ENCODE results near the gene TBKBP1.

The TBKBP1 gene

DNA sequence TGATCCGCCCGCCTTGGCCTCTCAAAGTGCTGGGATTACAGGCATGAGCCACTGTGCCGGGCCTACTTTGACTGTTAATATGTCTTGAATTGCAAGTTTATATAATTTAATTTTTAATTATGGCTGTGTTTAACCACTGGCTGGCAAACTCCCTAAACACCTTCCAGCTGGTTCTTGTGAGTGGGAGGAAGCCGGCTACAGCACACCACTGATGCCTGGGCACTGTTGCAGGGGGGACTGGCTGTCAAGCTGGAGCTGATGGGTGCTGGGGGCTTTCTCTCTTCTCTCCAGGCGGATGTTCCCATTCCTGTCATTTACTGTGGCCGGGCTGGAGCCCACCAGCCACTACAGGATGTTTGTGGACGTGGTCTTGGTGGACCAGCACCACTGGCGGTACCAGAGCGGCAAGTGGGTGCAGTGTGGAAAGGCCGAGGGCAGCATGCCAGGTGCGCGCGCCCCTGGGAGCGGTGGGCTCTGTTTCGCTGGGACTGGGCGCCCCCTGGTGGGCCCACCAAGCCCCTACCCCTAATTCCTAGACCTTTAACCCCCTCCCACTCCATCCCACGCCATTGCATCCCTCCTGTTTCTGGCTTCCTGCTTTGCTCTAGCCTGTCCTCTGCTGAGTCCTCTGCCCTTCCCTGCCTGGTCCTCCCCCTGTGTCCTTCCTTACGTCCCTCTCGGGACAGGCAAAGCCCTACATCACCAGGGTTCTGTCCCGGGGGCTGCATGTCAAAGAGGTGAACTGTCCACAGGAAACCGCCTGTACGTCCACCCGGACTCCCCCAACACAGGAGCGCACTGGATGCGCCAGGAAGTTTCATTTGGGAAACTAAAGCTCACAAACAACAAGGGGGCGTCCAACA lies 48.6 kb downstream of the TBKBP1 start:
- DNase-seq (ENCODE audit: extremely low spot score), result peak; percentile 57
- TF ChIP-seq, protein P1, sequence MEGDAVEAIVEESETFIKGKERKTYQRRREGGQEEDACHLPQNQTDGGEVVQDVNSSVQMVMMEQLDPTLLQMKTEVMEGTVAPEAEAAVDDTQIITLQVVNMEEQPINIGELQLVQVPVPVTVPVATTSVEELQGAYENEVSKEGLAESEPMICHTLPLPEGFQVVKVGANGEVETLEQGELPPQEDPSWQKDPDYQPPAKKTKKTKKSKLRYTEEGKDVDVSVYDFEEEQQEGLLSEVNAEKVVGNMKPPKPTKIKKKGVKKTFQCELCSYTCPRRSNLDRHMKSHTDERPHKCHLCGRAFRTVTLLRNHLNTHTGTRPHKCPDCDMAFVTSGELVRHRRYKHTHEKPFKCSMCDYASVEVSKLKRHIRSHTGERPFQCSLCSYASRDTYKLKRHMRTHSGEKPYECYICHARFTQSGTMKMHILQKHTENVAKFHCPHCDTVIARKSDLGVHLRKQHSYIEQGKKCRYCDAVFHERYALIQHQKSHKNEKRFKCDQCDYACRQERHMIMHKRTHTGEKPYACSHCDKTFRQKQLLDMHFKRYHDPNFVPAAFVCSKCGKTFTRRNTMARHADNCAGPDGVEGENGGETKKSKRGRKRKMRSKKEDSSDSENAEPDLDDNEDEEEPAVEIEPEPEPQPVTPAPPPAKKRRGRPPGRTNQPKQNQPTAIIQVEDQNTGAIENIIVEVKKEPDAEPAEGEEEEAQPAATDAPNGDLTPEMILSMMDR (IDR thresholded peaks at IDR 0.05; ENCODE audit: control extremely low read depth, extremely low read depth, low read depth, missing control alignments), result peak; percentile 33
- ChIA-PET POLR2A (interaction anchor here (0.7 kb wide), 1 partner anchor 550 kb away, joined by 3 read pairs; no protein-coding TSS in a partner anchor), CTCF (interaction anchor here (0.6 to 1.9 kb wide), 10 partner anchors 10 to 77 kb away, joined by 3 to 15 read pairs (median 4); partner anchors contain the start of gene TBX21)

DNA sequence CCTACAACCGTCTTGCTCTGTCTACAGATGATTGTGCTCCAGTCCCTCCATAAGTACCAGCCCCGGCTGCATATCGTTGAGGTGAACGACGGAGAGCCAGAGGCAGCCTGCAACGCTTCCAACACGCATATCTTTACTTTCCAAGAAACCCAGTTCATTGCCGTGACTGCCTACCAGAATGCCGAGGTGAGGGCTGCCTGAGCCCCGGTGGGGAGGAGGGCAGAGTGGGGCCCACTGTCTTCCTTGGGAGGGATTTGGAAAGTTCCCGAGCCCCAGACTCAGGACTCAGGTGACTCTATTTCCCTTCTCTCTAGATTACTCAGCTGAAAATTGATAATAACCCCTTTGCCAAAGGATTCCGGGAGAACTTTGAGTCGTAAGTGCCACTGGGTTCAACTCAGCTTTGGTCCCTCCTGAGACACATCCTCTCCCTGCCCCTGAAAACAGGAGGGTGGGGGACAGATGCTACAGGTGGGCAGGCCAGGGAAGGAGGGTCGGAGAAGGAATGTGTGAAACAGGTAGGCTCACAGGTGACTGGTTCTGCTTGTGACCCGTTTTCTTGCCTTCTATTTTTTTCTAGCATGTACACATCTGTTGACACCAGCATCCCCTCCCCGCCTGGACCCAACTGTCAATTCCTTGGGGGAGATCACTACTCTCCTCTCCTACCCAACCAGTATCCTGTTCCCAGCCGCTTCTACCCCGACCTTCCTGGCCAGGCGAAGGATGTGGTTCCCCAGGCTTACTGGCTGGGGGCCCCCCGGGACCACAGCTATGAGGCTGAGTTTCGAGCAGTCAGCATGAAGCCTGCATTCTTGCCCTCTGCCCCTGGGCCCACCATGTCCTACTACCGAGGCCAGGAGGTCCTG lies 50.4 kb downstream of the TBKBP1 start:
- TF ChIP-seq, protein P1 (IDR thresholded peaks at IDR 0.05; ENCODE audit: control extremely low read depth, extremely low read depth, low read depth, missing control alignments), result no peak
- POLR2A ChIA-PET, result no interaction called here
- CTCF ChIA-PET, result interaction anchor here (1.3 to 1.5 kb wide), 3 partner anchors 11 to 65 kb away, joined by 3 read pairs; partner anchors contain the start of gene TBX21
- peak; percentile 11 for DNase-seq (ENCODE audit: extremely low spot score)

DNA sequence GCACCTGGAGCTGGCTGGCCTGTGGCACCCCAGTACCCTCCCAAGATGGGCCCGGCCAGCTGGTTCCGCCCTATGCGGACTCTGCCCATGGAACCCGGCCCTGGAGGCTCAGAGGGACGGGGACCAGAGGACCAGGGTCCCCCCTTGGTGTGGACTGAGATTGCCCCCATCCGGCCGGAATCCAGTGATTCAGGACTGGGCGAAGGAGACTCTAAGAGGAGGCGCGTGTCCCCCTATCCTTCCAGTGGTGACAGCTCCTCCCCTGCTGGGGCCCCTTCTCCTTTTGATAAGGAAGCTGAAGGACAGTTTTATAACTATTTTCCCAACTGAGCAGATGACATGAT lies 51.0 kb downstream of the TBKBP1 start:
- ChIA-PET POLR2A (no interaction called here), CTCF (interaction anchor here (1.3 to 1.5 kb wide), 2 partner anchors 12 to 44 kb away, joined by 3 read pairs; partner anchors contain the start of gene TBX21)
- TF ChIP-seq, protein P1 (IDR thresholded peaks at IDR 0.05; ENCODE audit: control extremely low read depth, extremely low read depth, low read depth, missing control alignments), result no peak
- DNase-seq (ENCODE audit: extremely low spot score), result no peak

DNA sequence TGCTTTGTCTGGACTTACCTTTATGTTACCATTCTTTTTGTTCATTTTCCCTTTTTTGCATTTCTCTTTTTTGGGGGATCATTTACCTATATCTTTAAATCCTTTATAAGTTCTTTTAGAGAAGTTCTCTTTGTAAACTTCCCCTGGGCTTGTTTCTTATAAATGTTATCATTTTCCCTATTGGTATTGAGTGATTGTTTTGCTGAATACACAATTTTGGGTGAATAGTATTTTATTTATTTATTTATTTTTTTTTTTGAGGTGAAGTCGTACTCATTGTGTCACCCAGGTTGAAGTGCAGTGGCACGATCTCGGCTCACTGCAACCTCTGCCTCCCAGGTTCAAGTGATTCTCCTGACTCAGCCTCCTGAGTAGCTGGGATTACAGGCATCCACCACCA lies 57.5 kb downstream of the TBKBP1 start:
- CTCF ChIA-PET, result interaction anchor here (1.0 to 2.4 kb wide), 4 partner anchors 15 to 52 kb away, joined by 3 to 9 read pairs (median 4); partner anchors contain the start of gene TBX21
- DNase-seq (ENCODE audit: extremely low spot score), result no peak
- POLR2A ChIA-PET, result interaction anchor here (0.6 kb wide), 1 partner anchor 451 kb away, joined by 5 read pairs; no protein-coding TSS in a partner anchor
- TF ChIP-seq, protein P1 (IDR thresholded peaks at IDR 0.05; ENCODE audit: control extremely low read depth, extremely low read depth, low read depth, missing control alignments), result no peak

DNA sequence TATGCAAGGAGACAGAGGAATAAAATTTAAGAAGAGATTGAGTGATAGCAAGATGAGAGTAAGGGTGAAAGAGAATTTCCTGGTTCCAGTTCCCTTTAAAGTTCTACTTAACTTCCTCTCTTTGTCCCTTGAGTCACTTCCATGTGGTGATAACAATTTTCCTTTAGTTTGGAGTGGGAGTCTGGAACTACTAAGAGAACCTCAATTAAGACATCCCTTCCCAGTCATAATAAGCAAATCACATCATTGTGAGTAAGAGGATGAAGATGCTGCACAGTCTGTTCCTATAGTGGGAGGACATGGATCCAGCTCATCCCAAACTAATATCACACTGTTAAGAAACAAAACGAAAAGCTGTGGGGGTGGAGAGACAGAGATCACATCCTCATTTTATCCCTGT lies 63.4 kb downstream of the TBKBP1 start:
- TF ChIP-seq, protein P1 (IDR thresholded peaks at IDR 0.05; ENCODE audit: control extremely low read depth, extremely low read depth, low read depth, missing control alignments), result no peak
- ChIA-PET CTCF (interaction anchor here (0.7 to 1.9 kb wide), 3 partner anchors 9 to 850 kb away, joined by 3 to 6 read pairs (median 3); no protein-coding TSS in a partner anchor), POLR2A (no interaction called here)
- DNase-seq (ENCODE audit: extremely low spot score), result no peak
